GM19193 (cell line): ENCODE data around the gene CACNG7.

Experiments
- POLR2A ChIP-seq: IDR thresholded peaks from 4 replicates; pipeline ENCODE4 v1.6.1; 2011; ENCODE audit not compliant: insufficient read depth, insufficient read length; ENCODE audit errors: extremely low read depth

Gene CACNG7

DNA sequence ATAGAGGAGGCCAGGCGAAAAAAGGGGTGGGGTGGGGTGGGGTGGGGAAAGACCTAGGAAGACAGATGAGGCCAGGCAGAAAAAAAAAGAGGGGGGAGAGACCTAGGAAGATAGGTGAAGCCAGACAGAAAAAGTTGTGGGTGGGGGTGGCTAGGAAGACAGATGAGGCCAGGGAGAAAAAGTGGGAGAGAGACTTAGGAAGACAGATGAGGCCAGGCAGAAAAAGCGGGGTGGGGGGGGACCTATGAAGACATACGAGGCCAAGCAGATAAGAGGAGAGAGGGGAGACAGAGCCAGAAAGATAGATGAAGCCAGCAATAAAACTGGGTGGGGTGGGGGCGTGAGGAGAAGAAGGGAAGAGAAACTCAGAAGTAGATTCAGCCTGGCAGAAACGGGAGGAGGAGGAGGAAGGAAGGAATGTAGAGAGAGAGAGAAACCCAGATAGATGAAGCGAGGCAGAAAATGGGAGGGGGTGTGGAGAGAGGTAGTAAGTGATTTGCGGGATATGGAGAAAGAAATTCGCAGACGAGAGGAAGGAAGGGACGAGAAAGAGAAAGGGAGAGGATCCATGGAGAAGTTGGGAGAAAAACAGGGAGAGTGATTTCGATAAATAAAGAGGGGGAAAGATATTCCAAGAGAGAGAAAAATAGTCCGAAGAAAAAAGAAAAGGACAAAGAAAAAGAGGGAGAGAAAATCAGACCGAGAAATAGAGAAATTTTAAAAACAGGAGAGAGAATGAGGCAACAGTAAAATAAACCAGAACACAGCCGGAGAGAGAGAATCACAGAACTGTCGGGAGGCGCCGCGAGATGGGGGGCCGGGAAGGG, 70.1 kb downstream of the CACNG7 start:
- no peak for TF ChIP-seq POLR2A

DNA sequence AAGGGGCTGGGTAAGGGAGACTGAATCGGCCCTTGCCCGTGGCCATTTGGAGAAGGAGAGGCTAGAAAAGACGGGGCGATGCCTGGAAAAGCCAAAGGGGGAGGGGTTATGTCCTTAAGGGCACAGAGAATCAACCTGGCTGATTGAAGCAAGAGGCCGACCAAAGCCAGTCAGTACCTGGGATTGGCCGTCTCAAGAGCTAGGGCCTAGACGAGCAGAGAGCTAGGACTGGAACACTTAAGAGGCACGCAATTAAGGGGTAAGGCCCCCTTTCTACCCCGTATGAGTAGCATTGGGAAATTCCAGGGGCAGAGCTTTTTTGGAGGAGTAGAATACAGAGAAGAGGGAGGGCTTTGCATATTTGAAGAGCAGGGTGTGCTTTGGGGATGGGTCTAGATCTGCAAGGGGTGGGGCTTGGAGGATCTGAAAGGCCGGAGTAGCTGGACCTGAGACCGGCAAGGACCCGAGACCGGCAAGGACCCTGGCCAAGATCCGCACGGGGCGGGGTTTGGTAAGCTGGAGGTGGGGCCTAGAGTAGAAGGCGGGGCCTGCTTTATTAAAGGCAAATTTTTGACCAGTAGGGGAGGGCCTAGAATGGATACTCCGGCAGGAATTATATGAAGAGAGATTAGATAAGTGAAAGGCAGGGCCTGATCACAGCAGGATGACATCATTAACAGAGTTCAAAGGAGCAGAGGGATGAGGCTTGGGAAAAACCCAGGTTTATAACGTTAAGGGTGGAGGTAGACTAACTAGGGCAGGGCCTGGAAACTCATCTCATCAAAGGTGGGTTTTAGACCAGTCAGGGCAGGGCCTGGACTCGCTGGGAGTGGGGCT, 71.7 kb downstream of the CACNG7 start:
- TF ChIP-seq POLR2A, result no peak

DNA sequence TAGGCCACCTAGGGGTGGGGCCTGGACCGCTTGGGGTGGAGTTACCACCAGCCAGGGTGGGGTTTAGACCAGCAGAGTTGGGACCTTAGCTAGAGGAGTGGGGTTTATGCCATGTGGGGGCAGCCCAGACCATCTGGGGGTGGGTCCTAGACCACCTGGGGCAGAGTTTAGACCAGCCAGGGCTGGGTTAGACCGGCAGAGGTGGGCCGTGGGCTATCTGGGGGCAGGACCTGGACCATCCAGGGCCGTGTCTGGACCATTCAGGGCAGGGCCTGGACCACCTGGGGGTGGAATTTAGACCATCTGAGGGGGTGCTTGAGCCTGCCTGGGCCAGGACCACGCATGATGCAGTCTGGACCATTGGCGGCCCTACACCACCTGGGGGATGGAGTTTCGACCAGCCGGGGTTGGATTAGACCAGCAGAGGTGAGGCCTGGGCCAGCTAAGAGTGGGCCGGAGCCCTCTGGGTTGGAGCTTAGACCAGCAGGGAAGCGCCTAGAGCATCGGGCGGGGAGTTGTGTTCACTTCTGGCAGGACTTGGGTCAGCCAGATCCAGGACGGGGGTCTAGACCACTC, 72.4 kb downstream of the CACNG7 start:
- TF ChIP-seq POLR2A, result no peak

DNA sequence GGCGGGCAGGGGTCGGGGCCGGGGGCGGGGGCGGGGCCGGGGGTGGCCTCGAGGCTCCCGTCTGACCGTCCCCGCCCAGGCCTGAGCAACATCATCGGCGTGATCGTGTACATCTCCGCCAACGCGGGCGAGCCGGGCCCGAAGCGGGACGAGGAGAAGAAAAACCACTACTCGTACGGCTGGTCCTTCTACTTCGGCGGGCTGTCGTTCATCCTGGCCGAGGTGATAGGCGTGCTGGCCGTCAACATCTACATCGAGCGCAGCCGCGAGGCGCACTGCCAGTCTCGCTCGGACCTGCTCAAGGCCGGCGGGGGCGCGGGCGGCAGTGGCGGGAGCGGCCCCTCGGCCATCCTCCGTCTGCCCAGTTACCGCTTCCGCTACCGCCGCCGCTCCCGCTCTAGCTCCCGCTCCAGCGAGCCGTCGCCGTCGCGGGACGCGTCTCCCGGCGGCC, 72.9 kb downstream of the CACNG7 start:
- TF ChIP-seq POLR2A, result no peak

DNA sequence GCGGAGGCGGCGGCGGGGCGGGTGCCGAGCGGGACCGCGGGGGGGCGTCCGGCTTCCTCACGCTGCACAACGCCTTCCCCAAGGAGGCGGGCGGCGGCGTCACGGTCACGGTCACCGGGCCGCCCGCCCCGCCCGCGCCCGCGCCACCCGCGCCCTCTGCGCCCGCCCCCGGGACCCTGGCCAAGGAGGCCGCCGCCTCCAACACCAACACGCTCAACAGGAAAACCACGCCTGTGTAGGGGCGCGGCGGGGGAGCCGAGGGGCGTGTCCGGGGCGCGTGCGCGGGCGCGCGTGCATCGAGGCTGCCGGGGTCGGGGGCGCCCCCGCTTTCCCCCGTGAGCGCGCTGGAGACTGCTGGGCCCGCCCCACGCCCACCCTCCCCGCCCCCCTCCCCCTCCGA, 73.5 kb downstream of the CACNG7 start:
- no peak for TF ChIP-seq POLR2A

DNA sequence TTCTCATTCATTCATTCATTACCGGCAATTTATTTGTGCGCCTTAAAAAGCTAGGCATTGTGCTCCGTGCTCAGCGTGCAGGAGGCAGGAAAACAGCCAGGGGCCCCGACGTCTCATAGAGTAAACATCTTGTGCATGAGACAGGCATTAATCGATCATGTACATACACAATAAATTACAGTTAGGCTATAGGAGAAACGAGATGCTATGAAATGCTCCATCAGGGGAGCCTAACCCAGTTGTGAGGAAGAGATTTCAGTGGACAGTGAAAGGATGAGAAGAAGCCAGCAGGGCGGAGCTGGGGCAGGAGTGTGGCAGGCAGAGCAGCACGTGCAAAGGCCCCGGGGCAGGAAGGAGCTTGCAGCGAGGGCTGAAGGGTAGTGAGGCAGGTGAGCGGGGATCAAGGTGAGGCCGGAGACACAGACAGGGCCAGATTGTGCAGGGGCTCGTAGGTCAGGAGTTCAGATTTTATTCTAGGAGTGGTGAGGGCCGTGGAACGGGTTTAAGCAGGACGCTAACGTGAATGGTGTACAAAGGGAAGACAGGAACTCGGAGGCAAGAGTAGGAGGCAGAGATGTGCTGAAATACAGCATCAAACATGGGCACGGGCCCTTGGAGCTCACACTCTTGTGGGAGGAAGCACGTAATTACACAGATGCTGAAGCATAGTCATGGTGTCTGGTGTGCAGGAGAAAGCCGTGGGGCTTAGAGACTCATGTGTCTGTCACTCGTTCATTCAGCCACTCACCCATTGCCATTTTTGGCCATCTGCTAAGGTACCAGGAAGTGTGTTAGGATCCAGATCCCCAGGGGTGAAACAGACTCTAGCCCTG, 74.6 kb downstream of the CACNG7 start:
- TF ChIP-seq POLR2A, result no peak

DNA sequence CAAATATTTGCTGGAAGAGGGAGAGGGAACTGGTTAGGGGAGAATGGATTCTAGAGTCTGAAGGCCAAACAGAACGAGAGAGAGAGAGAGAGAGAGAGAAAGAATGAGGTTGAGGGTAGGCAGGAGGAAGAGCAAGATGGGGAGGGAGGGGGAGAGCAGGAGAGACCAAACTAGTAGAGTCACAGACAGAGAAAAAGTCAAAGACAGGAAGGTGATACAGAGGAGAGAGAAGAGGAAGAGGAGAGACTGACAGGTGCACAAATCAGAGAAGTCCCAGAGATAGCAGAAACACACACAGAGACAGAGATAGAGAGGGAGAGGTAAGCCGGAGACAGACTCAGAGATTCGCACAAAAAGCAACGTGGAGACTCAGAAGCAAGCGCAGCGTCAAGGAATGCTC, 76.8 kb downstream of the CACNG7 start:
- no peak for TF ChIP-seq POLR2A

DNA sequence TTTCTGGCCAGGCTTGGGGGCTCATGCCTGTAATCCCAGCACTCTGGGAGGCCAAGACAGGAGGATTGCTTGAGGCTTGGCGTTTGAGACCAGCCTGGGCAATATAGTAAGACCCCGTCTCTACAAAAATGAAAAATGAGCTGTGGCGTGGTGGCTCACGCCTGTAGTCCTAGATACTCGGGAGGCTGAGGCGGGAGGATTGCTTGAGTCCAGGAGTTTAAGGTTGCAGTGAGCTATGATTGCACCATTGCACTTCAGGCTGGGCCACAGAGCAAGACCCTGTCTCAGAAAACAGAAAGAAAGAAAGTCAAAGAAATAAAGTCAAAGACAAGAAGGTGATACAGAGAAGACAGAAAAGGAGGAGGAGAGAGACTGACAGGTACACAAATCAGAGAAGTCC, 79.9 kb downstream of the CACNG7 start:
- no peak for TF ChIP-seq POLR2A

DNA sequence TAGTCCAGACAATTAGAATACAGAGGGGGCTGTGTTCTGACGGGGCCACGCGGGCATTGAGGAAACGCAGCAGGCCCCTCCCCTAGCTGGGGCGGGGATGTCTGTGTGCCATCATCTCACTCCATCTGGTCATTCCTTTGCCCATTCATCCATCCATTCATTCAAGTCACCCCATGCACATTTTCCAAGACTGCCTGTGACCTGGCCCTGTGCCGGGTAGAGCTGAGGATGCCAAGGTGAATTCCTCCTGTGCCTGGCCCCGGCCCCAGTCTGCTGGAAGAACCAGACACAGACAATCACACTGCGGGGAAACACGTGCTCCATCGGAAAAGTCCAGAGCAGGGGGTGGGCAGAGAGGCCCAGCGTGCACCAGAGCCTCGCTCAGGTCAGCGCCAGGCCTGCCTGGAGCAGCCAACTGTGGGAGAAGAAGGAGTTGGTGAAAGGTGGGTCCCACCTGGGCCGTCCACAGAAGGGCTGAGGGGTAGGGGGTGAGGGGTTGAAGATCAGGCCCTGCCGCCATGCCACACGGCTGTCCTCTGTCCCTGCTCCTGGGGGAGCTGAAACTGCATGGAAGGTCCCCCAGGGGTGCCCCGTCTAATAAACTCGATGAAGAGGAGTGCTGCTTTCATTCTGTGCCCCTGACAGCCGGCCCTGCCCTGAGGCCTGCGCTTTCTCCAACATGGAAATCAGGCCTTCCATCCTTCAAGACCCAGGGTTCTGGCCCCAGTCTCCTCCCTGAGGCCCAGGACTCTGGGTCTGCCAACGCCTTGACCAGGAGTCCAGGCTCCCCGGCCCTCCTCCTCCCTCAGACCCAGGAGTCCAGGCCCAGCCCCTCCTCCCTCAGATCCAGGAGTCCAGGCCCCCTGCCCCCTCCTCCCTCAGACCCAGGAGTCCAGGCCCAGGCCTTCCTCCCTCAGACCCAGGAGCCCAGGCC, 80.8 kb downstream of the CACNG7 start:
- TF ChIP-seq POLR2A, result no peak

DNA sequence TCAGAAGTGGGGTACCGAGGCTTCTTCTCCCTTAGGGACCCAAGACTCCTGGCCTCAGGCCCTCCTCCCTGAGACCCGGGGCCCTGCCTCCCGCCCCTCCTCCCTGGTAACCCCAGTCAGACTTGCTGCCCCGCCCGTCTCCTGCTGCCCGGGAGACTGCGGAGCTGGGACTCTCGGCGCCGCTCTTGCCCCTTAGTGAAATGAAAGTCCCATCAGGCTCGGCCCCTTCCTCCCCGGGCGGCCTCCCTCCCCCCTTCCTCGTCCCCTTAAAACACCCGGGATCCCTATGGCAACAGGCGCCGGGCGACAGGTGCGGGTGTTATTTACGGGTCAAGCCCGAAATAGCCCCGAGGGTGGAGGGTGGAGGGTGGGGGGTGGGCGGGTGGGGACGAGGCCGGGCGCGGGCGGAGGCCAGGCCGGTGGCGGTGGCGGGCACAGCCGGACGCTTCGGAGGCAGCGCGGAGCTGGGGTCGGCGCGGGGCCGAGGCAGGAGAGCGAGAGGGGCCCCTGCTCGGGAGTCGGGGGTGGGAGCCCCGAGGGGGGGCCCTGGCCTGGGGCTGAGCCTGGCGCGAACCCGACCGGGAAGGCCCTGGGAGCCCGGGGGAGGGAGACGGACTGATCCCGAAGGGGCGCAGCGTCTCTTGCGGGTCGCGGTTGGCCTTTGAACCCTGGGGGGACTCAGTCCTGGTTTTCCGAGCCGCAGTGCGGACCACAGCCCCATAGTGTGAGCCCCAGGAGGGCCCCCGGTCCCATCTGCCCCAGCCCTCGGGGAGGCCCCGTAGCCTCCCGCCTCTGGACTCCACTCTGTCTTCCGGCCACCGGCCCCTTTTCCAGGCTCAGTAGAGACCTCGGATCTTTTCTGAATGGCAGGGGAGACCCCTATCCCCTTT, 82.4 kb downstream of the CACNG7 start, which contains the start of gene CACNG6:
CACNG6 (plus strand) TSS at position 414 of the 890 bp plus-strand sequence. CDS start 1,241 bp downstream, outside the sequence.
- no peak for TF ChIP-seq POLR2A

DNA sequence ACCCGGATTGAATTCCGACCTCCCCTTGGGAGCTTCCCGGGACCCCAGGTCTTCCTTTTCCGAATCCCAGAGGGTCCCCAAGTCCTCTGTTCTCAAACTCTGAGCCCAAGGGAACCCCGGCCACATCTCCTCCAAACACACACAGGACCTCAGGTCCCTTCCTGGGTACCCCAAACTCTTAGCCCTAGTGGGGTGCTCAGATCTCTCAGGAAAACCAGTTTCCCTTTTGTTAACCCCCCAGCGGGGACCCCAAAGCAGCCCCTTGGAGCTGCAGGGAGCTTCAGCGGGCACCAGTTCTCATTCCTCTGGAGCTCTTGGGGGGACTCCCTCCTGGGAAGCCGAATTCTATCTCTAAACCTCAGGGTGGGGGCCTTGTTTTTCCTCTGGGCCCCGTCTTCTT, 83.1 kb downstream of the CACNG7 start:
- no peak for TF ChIP-seq POLR2A

DNA sequence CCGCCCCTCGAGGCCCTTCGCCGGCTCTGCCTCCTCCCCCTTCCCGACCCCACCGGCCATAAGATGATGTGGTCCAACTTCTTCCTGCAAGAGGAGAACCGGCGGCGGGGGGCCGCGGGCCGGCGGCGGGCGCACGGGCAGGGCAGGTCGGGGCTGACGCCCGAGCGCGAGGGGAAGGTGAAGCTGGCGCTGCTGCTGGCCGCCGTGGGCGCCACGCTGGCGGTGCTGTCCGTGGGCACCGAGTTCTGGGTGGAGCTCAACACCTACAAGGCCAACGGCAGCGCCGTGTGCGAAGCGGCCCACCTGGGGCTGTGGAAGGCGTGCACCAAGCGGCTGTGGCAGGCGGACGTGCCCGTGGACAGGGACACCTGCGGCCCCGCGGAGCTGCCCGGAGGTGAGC, 83.7 kb downstream of the CACNG7 start:
- TF ChIP-seq POLR2A, result no peak
